ENCODE measurements around the gene ZPBP2. TPM values are rescaled to one million over a fixed set of nuclear protein-coding genes. Genes with fewer than 3 reads are reported as not detected.
A peak's percentile ranks its signal among the peaks of the same experiment; 100 is the strongest.

The ZPBP2 gene
- polyA plus RNA-seq, 1 donor (not counting 4 experiments of a cell fraction or from before 2014, with no cell fraction given), result not detected

GRCh38 chr17:39835038-39835786 is 32.8 kb upstream of the ZPBP2 start:
- dilution Hi-C loops (cut with MboI; ENCODE audit: extremely low pct_ligation_motif_present, low sequenced_read_pairs), result no loop called here

GRCh38 chr17:39836117-39836516 is 31.9 kb upstream of the ZPBP2 start:
- TF ChIP-seq, protein P1, sequence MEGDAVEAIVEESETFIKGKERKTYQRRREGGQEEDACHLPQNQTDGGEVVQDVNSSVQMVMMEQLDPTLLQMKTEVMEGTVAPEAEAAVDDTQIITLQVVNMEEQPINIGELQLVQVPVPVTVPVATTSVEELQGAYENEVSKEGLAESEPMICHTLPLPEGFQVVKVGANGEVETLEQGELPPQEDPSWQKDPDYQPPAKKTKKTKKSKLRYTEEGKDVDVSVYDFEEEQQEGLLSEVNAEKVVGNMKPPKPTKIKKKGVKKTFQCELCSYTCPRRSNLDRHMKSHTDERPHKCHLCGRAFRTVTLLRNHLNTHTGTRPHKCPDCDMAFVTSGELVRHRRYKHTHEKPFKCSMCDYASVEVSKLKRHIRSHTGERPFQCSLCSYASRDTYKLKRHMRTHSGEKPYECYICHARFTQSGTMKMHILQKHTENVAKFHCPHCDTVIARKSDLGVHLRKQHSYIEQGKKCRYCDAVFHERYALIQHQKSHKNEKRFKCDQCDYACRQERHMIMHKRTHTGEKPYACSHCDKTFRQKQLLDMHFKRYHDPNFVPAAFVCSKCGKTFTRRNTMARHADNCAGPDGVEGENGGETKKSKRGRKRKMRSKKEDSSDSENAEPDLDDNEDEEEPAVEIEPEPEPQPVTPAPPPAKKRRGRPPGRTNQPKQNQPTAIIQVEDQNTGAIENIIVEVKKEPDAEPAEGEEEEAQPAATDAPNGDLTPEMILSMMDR (optimal IDR thresholded peaks at IDR 0.05 in 1 of 3, IDR thresholded peaks at IDR 0.05 in 1 of 3, conservative IDR thresholded peaks at IDR 0.05 in 1 of 3; ENCODE audit: extremely low read depth in 1 of 3, insufficient read depth in 2 of 3, low read length in 3 of 3), result no peak
- no peak for TF ChIP-seq EZH2 (IDR thresholded peaks at IDR 0.05; ENCODE audit: low read length)
- Histone ChIP-seq H3K9me3 (ENCODE audit: control insufficient read depth, low read depth, low read length) (no peaks in the 10 kb centered on the region), H3K4me1 (ENCODE audit: control insufficient read depth, extremely low read depth, insufficient read depth, low read length) (no peaks in the 10 kb centered on the region), H3K36me3 (ENCODE audit: control insufficient read depth in 2 of 2, extremely low read depth in 1 of 2, insufficient read depth in 2 of 2, low read length in 2 of 2) (no peaks in the 10 kb centered on the region), H3K27me3 (ENCODE audit: control insufficient read depth, extremely low read depth, insufficient read depth, low read length) (no peaks in the 10 kb centered on the region), H3K27ac (ENCODE audit: control insufficient read depth, insufficient read depth, low read length) (no peak overlapping the region), H3K79me2 (ENCODE audit: control insufficient read depth, insufficient read depth, low read length) (no peaks in the 10 kb centered on the region), H3K9me1 (ENCODE audit: control insufficient read depth, extremely low read depth, insufficient read depth, low read length) (no peaks in the 10 kb centered on the region), H3K4me3 (ENCODE audit: control insufficient read depth in 2 of 3, extremely low read depth in 1 of 3, insufficient read depth in 2 of 3, low read depth in 1 of 3, low read length in 3 of 3) (no peak overlapping the region), H3K9ac (ENCODE audit: control insufficient read depth, extremely low read depth, insufficient read depth, low read length) (no peak overlapping the region), H2AFZ (ENCODE audit: control insufficient read depth, low read length) (no peak overlapping the region), H3K4me2 (ENCODE audit: control insufficient read depth, extremely low read depth, insufficient read depth, low read depth, low read length) (no peak overlapping the region), H4K20me1 (ENCODE audit: control insufficient read depth, extremely low read depth, insufficient read depth, low read length) (no peaks in the 10 kb centered on the region)
- FAIRE-seq (no peak), DNase-seq (ENCODE audit: low read depth, low spot score) (no peak)
- dilution Hi-C loops (cut with MboI; ENCODE audit: extremely low pct_ligation_motif_present, low sequenced_read_pairs), result no loop called here

More at GRCh38 chr17:39835038-39835786, 32.8 kb upstream of the ZPBP2 start:
- Histone ChIP-seq H3K27me3 (ENCODE audit: control insufficient read depth, extremely low read depth, insufficient read depth, low read length) (no peaks in the 10 kb centered on the region), H2AFZ (ENCODE audit: control insufficient read depth, low read length) (no peak overlapping the region), H3K9me1 (ENCODE audit: control insufficient read depth, extremely low read depth, insufficient read depth, low read length) (no peaks in the 10 kb centered on the region), H3K4me1 (ENCODE audit: control insufficient read depth, extremely low read depth, insufficient read depth, low read length) (no peaks in the 10 kb centered on the region), H3K27ac (ENCODE audit: control insufficient read depth, insufficient read depth, low read length) (no peak overlapping the region), H3K79me2 (ENCODE audit: control insufficient read depth, insufficient read depth, low read length) (no peaks in the 10 kb centered on the region), H3K9me3 (ENCODE audit: control insufficient read depth, low read depth, low read length) (no peaks in the 10 kb centered on the region), H3K4me2 (ENCODE audit: control insufficient read depth, extremely low read depth, insufficient read depth, low read depth, low read length) (no peak overlapping the region), H3K4me3 (ENCODE audit: control insufficient read depth in 2 of 3, extremely low read depth in 1 of 3, insufficient read depth in 2 of 3, low read depth in 1 of 3, low read length in 3 of 3) (no peak overlapping the region), H3K9ac (ENCODE audit: control insufficient read depth, extremely low read depth, insufficient read depth, low read length) (no peak overlapping the region), H4K20me1 (ENCODE audit: control insufficient read depth, extremely low read depth, insufficient read depth, low read length) (no peaks in the 10 kb centered on the region), H3K36me3 (ENCODE audit: control insufficient read depth in 2 of 2, extremely low read depth in 1 of 2, insufficient read depth in 2 of 2, low read length in 2 of 2) (no peaks in the 10 kb centered on the region)
- DNase-seq (ENCODE audit: low read depth, low spot score) (no peak), FAIRE-seq (no peak)
- TF ChIP-seq, protein P1 (optimal IDR thresholded peaks at IDR 0.05 in 1 of 3, IDR thresholded peaks at IDR 0.05 in 1 of 3, conservative IDR thresholded peaks at IDR 0.05 in 1 of 3; ENCODE audit: extremely low read depth in 1 of 3, insufficient read depth in 2 of 3, low read length in 3 of 3), result peak in 1 of 3 experiments; percentile 17
- no peak for TF ChIP-seq EZH2 (IDR thresholded peaks at IDR 0.05; ENCODE audit: low read length)

All from keratinocyte (primary cell).